ENCODE data around the gene SELENON. TPM values are rescaled to one million over a fixed set of nuclear protein-coding genes. Genes with fewer than 3 reads are reported as not detected.

SELENON gene
- total RNA-seq, 1 donor from 2014 or later = 72.8 TPM

GRCh38 chr1:25807480-25808390 is 7.7 kb downstream of the SELENON start:
- no peaks in the 10 kb centered on the region for H3K9me3 Mint-ChIP-seq
- H3K36me3 Mint-ChIP-seq = peaks cover 9% of the 10 kb centered on the region
- no peak for DNase-seq (ENCODE audit: low spot score in 2 of 2, unreplicated experiment in 2 of 2)
- no peak for TF ChIP-seq CTCF (IDR thresholded peaks at IDR 0.05; ENCODE audit: unreplicated experiment)
- H3K4me3 Mint-ChIP-seq = no peak overlapping the region
- no peak overlapping the region for H3K27ac Mint-ChIP-seq
- H3K27me3 Mint-ChIP-seq (ENCODE audit: low read depth) = no peaks in the 10 kb centered on the region
- H3K4me1 Mint-ChIP-seq = peaks cover 4% of the 10 kb centered on the region

DNA sequence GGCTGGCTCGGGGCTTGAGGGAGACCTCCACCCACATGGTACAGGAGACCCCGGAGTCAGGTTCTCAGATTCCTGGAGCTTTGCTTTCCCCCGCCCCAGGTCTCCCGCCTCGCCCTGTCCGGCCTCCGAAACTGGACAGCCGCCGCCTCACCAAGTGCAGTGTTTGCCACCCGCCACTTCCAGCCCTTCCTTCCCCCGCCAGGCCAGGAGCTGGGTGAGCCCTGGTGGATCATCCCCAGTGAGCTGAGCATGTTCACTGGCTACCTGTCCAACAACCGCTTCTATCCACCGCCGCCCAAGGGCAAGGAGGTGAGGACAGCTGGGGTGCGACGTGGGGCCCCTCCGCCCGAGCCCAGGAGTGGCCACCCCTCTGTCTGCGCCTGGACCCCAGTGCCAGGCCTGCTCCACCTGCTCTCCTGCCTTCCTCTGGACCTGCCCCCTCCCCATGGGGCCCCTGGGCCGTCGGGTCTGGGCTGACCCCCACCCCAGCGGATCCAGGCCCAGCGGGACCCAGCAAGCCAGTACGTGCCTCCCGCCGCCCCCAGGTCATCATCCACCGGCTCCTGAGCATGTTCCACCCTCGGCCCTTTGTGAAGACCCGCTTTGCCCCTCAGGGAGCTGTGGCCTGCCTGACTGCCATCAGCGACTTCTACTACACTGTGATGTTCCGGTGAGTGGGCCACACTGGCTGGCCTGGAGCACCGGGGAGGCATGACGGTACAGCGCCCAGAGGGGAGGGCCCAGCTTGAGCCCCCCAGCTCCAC is 8.7 kb downstream of the SELENON start:
- Mint-ChIP-seq H3K4me3 (no peak overlapping the region), H3K27me3 (ENCODE audit: low read depth) (no peaks in the 10 kb centered on the region), H3K27ac (no peak overlapping the region), H3K4me1 (no peaks in the 10 kb centered on the region), H3K9me3 (no peaks in the 10 kb centered on the region), H3K36me3 (peaks cover 9% of the 10 kb centered on the region)
- TF ChIP-seq CTCF (IDR thresholded peaks at IDR 0.05; ENCODE audit: unreplicated experiment) = no peak
- no peak for DNase-seq (ENCODE audit: low spot score in 2 of 2, unreplicated experiment in 2 of 2)

DNA sequence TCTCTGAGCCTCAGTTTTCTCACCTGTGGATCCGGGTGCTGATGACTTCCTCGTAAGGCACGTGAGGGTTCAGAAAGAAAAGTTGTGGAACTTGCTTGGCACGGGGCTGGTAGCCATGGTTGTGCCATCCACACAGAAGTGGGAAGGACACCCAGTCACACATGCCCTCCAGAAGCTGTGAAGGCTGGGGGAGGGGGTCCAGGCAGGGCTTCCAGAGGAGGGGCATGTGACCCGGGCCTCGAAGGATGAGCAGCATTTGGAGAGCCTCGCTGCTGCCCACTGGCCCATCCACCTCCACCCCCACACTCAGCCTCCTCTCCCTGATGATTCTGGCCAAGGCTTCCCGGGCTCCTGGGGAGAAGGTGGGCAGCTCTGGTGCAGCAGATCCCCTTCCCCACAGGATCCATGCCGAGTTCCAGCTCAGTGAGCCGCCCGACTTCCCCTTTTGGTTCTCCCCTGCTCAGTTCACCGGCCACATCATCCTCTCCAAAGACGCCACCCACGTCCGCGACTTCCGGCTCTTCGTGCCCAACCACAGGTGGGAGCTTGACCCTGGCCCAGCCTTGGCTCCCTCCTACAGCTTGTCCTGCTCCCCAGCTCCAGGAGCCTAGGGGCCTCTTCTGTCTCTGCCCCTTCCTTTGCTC is 9.4 kb downstream of the SELENON start:
- peaks cover 9% of the 10 kb centered on the region for H3K36me3 Mint-ChIP-seq
- H3K27ac Mint-ChIP-seq = no peak overlapping the region
- no peak for TF ChIP-seq CTCF (IDR thresholded peaks at IDR 0.05; ENCODE audit: unreplicated experiment)
- no peaks in the 10 kb centered on the region for H3K4me1 Mint-ChIP-seq
- no peaks in the 10 kb centered on the region for H3K9me3 Mint-ChIP-seq
- DNase-seq (ENCODE audit: low spot score in 2 of 2, unreplicated experiment in 2 of 2) = no peak
- no peak overlapping the region for H3K4me3 Mint-ChIP-seq
- H3K27me3 Mint-ChIP-seq (ENCODE audit: low read depth) = no peaks in the 10 kb centered on the region

DNA sequence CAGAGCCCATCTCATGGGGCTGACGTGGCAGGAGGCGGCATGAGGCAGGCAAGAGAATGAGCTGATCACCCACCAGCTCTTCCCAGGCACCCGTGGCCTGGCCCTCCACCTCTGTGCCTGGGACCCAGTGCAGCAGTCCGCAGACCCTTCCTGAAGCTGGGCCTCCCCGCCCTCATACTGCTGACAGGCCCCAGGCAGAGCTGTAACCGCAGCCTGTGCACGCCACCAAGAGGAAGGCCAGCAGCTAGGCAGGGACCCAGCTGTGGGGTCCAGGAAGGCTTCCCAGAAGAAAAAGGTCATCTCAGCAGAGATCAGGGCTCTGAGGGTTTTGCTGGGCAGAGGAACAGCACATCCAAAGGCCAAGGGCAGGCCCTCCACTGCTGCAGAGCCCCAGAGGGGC is 9.9 kb downstream of the SELENON start:
- H3K36me3 Mint-ChIP-seq = peaks cover 12% of the 10 kb centered on the region
- H3K9me3 Mint-ChIP-seq = no peaks in the 10 kb centered on the region
- no peaks in the 10 kb centered on the region for H3K4me1 Mint-ChIP-seq
- no peak for TF ChIP-seq CTCF (IDR thresholded peaks at IDR 0.05; ENCODE audit: unreplicated experiment)
- no peak overlapping the region for H3K4me3 Mint-ChIP-seq
- no peak for DNase-seq (ENCODE audit: low spot score in 2 of 2, unreplicated experiment in 2 of 2)
- H3K27me3 Mint-ChIP-seq (ENCODE audit: low read depth) = no peaks in the 10 kb centered on the region
- no peak overlapping the region for H3K27ac Mint-ChIP-seq

- Mint-ChIP-seq H3K4me1 (no peaks in the 10 kb centered on the region), H3K27me3 (ENCODE audit: low read depth) (no peaks in the 10 kb centered on the region), H3K9me3 (no peaks in the 10 kb centered on the region), H3K27ac (no peak overlapping the region), H3K36me3 (peaks cover 14% of the 10 kb centered on the region), H3K4me3 (no peak overlapping the region)
- TF ChIP-seq CTCF (IDR thresholded peaks at IDR 0.05; ENCODE audit: unreplicated experiment) = peak; percentile 91
- peak; percentile 49 to 85 for DNase-seq (ENCODE audit: low spot score in 2 of 2, unreplicated experiment in 2 of 2)
Observed at GRCh38 chr1:25810341-25811299, 10.6 kb downstream of the SELENON start.

All from mesothelial cell of epicardium (in vitro differentiated cells).